NCI-H2107 (cell line): ENCODE measurements around the gene BYSL.

ENCODE experiments used
- DNase-seq: peaks from one replicate; lab custom pipeline; 2025; lab: John Stamatoyannopoulos, UW

The BYSL gene

GRCh38 chr6:41920921-41921711 is at the start of gene BYSL, which contains the start of gene MED20:
Gene BYSL, plus strand, starts transcription at chr6:41921499. Its CDS starts 64 bp downstream, at chr6:41921563.
Gene MED20, minus strand, starts transcription at chr6:41921139. Its CDS starts 121 bp downstream, at chr6:41921018.
- peak; percentile 74 for DNase-seq

- no peak for DNase-seq
Observed at GRCh38 chr6:41871691-41872090, 49.6 kb upstream of the BYSL start.

- DNase-seq: no peak
Observed at GRCh38 chr6:41872147-41872546, 49.2 kb upstream of the BYSL start.

GRCh38 chr6:41874741-41875140 is 46.6 kb upstream of the BYSL start:
- DNase-seq: no peak

- DNase-seq: no peak
Observed at GRCh38 chr6:41877051-41877680, 44.1 kb upstream of the BYSL start.

GRCh38 chr6:41878246-41878645 is 43.1 kb upstream of the BYSL start:
- DNase-seq: no peak

- no peak for DNase-seq
Observed at GRCh38 chr6:41878961-41879405, 42.3 kb upstream of the BYSL start.

GRCh38 chr6:41881506-41881905 is 39.8 kb upstream of the BYSL start:
- no peak for DNase-seq

GRCh38 chr6:41884957-41885356 is 36.3 kb upstream of the BYSL start:
- no peak for DNase-seq

- no peak for DNase-seq
Observed at GRCh38 chr6:41885930-41886329, 35.4 kb upstream of the BYSL start.

- no peak for DNase-seq
Observed at GRCh38 chr6:41887331-41887751, 34.0 kb upstream of the BYSL start.

GRCh38 chr6:41892921-41893564 is 28.3 kb upstream of the BYSL start:
- DNase-seq: no peak

- no peak for DNase-seq
Observed at GRCh38 chr6:41894366-41895299, 26.7 kb upstream of the BYSL start.

GRCh38 chr6:41895300-41896233 is 25.7 kb upstream of the BYSL start, which contains the start of gene USP49:
Gene USP49, minus strand, starts transcription at chr6:41895375. Its CDS starts 88,392 bp downstream, at chr6:41806983.
- peak; percentile 34 for DNase-seq

- no peak for DNase-seq
Observed at GRCh38 chr6:41896281-41896680, 25.0 kb upstream of the BYSL start.

- no peak for DNase-seq
Observed at GRCh38 chr6:41900861-41901260, 20.4 kb upstream of the BYSL start.

GRCh38 chr6:41901882-41902519 is 19.3 kb upstream of the BYSL start:
- DNase-seq: no peak

- no peak for DNase-seq
Observed at GRCh38 chr6:41909727-41910126, 11.6 kb upstream of the BYSL start.

GRCh38 chr6:41914343-41914742 is 7.0 kb upstream of the BYSL start:
- no peak for DNase-seq
